Germinal center (tissue), 1 donor: Measurements from ENCODE around the gene PRR7.
"Not testable (repeated sequence)": the region's sequence is repeated elsewhere in the genome, so short reads cannot be mapped to it uniquely, and the experiment has no call there.

ENCODE experiments used
- DNase-seq: peaks from one replicate; pipeline ENCODE4 v3.0.0; 2012; ENCODE audit warnings: mixed read lengths, low spot score

PRR7 gene

DNA sequence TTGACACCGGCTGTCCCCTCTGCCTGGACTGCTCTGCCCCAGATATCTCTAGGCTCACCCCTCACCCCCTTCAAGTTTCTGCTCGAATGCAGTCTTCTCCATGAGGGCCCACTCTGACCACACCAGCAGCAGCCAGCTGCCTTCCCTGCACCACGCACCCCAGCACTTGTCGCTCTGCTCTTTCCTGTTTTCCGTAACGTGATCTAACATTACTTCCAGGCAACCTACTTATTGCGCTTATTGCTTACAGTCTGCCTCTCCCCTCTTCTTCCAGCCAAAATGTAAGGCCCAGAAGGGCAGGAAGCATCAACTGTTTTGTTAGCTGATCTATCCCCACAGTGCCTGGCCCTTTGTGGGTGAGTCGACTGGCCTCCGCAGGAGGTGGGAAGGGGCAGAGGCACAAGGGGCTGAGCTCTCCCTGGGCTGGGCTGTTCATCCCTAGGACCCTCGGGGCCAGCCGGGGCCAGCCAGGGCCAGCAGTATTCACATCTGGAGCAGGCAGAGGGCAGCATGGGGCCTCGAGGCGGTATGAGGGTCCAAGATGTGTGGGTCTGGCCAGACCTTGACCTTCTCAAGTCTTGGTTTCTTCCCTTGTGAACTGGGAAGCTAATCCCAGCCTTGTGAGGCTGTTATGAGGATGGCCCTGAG lies 38.4 kb downstream of the PRR7 start:
- DNase-seq: no peak

DNA sequence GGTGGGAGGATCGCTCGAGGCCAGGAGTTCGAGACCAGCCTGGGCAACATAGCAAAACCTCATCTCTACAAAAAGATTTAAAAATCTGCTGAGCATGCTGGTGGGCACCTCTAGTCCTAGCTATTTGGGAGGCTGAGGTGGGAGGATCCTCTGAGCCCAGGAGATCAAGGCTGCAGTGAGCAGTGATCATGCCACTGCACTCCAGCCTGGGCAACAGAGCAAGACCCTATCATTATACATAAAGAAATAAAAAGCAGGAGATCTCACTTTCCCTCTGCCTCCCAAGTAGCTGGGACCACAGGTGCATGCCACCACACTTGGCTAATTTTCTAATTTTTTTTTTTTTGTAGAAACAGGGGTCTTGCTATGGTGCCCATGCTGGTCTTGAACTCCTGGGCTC lies 39.1 kb downstream of the PRR7 start:
- DNase-seq: not testable (repeated sequence)

DNA sequence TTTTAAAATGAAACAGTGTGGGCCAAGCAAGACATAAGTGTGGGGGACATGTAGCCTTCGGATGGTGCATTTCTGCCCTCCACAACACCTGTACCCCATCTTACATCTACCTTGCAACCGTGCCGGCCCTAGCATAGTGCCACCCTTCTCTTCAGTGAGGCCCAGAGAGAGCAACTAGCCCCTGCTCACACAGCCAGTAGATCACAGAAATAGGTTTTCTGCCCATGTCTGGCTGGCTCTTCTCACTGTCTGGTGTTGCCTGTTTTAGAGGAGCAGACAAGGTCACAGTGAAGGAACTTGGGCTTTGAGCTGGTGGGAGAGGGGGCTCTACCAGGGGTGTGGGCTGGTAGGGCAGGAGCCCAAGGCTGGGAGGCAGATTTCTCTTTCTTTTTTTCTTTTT lies 39.6 kb downstream of the PRR7 start:
- DNase-seq: no peak

DNA sequence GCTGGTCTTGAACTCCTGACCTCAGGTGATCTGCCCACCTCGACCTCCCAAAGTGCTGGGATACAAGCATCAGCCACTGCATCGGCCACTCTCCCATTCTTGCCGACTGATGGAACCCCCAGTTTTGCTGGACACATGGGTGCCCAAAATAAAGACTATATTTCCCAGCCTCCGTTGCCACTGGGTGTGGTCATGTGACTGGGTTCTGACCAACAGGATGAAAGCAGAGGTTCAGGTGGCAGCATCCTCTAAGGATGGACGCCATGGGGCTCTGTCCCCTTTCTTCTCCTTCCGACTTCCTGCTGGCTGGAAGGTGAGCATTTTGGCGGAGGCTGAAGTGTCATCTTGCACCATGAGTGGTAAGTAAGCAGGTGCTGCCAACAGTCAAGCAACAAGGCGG lies 40.5 kb downstream of the PRR7 start:
- DNase-seq: no peak

DNA sequence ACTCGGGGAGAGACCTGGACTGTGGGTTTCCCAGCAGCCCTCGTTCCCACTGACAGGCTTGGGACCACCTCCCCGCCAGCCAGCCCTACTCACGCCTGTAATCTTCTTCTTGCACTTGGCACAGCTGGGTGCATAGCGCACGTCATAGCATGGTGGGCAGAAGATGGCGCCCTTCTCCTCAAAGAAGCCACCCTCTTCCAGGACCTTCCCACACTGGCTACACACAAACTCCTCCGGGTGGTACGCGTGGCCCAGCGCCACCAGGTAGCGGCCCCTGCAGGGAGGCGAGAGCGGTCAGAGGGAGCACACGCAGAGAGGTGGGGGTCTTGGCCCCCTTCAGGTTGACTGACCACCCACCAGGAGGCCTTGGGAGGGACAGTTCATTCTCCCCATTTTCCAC lies 41.4 kb downstream of the PRR7 start:
- no peak for DNase-seq

DNA sequence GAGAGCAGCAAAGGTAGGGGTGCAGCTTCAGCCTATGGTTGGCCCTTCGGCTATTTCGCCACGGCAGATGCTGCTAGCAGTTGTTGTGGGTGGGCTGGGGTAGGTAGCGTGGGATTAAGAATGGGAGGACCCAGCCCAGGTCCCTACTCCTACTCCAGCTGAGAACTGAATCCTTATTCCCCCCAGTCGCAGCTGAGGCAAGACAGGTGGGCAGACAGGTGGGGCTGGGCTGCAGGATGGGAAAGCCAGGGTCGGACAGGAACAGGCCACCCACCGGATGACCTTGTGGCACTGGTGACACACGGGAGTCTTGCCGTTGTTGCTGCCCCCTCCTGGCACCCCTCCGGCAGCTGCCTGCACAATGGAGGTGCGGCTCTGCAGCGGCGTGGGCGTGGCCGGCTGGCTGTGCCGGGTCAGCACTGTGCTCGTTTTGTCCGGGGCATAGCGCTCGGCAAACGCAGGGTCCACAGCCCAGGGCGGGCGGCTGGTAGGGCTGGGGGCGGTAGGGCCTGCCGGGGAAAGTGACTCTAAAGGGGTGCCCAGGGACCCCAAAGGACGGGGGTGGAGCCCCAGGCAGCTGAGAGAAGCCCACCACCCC lies 42.6 kb downstream of the PRR7 start:
- DNase-seq: no peak

DNA sequence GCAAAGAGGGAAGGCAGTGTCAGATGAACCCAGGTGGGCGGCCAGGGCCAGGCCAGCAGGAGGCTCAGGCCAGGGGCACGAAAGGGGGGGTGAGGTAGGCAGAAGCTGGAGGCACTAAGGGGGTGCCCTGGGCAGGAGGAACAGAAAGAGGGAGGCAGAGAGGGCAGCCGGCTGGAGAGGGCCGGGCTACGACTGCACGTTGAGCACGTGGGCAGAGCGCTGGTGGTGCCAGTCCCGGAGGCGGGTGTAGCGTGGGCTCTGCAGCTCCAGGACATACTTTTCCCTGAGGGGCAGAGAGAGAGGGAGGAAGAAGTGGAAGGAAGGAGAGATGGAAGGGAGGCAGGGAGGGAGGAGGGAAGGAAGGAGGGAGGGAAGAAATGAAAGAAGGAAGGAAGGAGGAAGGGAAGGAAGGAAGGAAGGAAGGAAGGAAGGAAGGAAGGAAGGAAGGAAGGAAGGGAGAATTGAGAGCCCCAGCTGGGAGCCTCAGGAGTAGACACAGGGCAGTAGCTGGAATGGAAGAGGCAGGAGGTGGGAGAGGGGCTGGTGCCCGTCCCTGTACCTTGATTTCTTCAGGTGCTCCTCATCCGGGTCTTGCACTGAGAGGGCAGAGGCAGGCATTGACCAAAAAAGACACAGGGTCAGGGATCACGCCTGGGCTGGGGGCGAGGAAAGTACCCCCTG lies 43.8 kb downstream of the PRR7 start:
- DNase-seq: no peak

DNA sequence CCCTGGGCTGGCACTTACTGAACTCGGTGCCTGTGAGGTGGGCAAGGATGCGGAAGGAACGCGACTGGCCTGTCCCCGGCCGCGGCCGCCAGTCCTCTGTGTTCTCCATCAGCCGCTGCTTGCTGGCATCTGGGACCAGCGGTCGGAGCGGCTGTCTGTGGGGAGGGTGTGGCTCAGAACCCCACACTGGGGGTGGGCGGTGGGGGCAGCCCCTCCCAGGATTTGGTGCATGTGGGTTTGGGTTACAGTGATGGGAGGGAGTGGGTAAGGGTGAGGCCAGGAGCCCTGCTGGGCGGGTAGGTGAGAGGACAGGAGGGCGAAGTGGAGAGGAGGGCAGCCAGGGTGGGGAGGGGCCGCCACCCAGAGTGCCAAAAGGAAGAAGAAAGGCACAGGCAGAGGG lies 44.4 kb downstream of the PRR7 start:
- no peak for DNase-seq

DNA sequence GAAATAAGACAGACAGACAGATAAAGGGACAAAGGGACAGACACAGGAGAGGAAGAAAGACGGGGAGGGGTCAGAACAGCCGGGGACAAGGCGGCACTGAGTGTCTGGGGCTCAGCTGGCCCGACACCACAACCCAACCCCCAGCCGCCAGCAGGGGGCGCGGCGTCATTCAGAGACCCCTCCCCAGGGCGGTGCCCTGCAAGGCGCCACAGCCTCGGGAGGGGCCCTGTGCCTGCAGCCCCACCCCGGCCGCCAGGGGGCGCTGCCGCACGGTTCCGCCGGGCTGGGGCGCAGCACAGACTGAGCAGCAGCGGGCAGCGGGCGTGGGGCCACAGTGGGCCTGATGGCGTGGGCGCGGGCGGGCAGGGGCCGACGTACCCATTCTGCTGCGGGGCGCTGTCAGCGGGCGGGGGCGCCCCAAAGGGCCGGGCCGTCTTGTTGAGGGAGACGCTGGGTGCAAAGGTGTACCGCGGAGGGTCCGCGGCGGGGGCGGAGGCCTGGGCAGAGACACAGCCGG lies 44.9 kb downstream of the PRR7 start:
- DNase-seq: peak; percentile 64

DNA sequence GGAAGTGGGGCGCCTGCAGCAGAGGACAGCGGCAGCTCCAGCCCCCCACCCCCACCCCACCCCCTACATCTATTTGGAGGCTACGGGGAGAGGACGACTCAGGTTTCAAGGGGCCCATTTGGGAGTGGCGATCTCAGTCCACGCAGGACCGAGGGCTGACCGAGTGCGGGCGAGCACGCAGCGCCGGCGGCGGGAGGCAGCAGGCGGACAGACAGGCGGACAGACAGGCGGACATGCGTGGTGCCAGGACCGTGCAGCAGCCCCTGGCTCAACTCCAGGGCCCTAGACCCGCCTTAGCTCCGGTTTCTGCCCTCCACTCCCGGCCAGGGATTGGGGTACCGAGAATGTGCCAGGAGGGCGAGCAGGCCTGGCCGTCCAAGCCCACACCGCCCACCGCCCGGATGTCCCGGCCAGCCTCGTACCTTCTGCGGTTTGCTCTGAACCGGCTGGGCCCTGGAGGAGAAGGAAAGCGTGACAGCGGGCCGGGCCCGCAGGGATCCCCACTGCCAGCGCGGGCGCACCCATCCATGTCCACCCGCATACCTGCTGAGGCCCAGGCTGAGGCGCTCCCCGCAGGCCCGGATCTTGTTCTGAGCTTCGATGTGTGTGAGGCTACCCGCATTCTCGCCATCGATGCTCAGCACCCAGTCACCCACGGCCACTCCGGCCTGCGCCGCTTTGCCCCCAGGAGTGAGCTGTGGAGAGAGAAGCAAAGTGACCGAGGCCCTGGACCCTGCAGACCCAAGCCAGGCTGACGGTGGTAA lies 45.6 kb downstream of the PRR7 start:
- no peak for DNase-seq

DNA sequence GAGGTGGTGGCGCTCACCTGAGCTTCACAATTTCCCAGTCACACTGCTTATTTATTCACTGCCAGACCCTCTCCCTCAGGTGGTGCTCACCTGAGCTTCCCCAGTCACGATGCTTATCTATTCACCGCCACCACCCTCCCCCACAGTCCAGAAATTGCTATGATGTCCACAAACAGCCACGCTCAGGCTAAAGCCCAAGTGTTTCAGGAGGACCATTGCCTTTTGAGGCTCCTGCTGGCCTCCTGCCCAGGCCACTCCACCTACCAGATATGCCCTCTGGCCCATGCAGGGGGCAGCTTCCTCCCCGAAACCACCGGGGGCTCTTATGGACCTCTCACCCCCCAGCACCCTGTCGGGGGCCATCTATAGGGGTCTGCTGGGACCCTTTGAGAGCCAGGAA lies 46.2 kb downstream of the PRR7 start:
- no peak for DNase-seq

DNA sequence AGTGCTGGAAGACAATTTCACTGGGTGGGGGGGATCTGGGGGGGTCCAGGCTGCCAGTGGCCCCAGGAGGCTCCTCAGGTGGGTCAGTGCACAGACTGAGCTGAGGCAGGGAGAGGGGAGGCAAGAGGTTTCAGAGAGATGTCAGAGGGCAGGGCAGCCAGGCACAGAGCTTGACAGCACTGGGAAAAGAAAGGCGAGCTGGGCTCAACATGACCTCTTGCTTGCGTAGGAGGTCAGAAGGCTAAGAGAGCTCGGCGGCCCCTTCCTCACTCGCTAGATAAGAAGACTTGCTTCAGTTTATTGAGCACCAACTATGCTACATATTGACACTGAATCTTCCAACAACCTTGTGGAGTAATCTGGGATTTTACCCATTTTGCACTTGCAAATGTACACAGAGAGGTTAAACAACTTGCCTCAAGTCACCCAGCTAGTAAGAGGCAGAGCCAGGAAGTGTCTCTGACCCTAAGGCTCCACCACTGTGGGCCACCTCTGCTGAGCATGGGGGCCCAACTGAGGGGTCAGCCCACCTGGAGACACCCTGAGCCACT lies 47.3 kb downstream of the PRR7 start:
- DNase-seq: no peak

DNA sequence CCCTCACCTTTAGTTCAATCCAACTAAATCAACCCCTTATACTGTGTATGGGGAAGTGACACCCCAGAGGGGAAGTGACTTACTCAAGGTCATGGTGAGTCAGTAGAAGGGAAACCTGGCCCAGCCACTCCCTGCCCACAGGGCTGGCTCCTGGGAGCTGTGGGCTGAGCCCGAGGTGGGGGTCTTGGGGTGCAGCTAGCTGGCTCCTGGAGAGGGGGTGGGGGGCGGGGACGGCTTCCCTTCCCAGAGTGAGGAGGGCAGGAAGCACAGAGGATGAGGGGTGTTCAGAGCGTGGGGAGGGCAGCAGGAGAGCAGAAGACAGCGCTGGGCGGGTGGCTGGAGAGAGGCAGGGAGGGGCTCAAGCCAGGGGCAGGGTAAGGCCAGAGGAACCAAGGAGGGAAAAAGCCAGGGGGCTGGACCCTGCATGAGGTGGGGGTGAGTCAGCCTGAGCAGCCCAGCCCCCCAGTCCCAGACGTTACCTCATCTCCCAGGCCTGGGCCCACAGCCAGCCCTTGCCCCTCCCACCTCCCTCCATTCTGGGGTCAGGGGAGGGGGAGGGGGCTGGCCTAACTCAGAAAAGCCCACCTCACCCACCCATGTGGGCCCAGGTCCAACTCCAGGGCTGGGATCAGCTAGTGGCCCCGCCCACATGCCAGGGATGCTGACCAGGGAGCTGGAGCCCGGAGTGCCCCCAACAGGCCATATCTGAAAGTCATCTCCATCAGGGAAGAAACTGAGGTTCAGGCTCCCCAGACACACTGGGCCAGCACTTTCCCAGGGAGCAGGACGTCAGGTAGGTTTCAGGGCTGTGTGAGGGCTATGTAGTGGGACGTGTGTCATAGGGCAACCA lies 48.0 kb downstream of the PRR7 start:
- DNase-seq: peak; percentile 64

DNA sequence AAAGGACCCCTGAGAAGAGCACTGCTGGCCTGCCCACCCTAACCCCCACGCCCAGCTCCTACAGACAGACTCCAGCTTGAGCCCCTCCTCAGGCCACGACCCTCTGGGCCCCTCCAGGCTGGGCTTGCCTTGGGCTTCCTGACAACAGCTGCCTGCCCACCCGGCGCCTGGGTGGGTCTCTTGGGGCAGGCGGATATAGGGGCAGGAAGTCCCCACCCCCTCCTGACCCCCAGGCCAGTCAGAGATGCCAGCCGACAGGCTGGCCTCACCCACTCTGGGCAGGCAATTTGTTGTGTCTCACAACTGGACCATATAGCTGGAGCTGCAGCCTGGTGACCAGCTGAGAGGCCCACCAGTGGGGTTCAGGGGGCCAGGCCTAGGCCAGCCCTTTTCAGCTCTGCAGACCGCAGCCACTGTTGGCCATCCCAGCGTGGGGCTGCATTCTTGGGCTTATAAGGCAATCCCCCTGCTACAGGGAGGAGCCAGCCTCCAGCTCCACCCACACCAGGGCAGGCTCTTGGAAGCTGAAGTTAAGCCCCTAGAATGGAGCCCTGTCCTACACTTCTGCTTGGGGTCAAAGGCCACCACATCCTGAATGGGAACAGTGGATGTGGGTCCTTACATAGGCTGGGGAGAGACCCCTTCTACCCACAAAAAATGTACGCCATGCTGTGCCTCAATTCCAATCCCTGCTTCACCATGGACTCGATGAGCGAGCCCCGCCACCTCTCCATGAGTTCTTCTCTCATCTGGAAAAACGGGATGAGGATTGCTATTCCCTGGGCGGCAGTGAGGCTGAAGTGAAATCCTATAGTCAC lies 48.8 kb downstream of the PRR7 start:
- DNase-seq: no peak

DNA sequence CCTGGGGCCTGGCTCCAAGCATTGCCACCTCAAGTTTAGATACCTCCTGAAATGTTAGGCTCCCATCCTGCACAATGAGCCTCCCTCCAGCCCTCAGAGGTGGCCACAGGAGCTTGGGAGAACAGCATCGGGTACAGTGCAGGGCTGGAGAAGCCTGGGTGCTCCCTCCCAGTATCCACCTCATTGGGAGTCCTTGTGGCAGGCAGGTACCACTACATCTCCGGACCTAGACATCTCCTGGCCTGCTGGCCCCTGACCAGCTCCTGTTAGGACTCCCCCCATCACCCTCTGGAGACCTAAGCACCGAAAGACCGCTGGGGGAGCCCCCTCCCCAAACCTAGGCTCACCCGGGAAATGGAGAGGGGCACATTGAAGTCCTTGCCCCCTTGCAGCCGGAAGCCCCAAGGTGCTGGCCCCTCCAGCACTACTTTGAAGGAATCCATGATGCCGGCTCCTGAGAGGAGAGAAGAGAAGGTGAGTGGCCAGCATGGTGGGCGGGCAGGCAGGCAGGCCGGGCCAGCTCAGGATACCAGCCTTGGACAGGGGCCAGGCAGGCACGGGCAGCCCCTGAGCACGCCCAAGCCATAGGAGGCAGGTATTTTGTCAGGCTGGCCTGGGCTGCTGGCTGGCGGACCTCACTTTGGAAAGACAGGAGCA lies 49.6 kb downstream of the PRR7 start:
- no peak for DNase-seq

DNA sequence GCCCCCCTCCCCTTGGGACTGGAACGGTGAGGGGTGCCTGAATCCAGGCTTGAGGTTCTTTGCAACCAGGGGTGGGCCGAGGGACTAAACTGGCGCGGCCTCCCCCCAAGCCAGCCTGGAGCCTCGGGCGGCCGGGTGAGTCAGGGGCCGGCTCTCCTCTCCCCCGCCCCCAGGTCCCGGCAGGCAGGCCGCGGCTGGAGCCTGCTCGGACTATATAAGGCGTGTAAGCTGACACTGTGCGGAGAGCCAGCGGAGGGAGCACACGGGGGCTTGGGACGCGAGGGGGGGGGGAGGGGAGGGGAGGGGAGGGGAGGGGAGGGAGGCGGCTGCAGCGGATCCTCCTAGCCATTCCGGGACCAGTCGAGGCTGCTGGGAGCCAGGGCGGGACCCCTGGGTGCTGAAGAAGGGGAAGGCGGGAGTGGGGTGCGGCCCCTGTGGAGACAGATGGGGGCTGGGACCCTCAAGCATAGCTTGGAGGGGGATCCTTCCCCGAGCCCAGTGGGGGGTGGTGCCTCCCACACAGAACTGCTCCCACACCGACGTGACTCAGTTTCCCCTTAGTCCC lies 50.2 kb downstream of the PRR7 start:
- no peak for DNase-seq

DNA sequence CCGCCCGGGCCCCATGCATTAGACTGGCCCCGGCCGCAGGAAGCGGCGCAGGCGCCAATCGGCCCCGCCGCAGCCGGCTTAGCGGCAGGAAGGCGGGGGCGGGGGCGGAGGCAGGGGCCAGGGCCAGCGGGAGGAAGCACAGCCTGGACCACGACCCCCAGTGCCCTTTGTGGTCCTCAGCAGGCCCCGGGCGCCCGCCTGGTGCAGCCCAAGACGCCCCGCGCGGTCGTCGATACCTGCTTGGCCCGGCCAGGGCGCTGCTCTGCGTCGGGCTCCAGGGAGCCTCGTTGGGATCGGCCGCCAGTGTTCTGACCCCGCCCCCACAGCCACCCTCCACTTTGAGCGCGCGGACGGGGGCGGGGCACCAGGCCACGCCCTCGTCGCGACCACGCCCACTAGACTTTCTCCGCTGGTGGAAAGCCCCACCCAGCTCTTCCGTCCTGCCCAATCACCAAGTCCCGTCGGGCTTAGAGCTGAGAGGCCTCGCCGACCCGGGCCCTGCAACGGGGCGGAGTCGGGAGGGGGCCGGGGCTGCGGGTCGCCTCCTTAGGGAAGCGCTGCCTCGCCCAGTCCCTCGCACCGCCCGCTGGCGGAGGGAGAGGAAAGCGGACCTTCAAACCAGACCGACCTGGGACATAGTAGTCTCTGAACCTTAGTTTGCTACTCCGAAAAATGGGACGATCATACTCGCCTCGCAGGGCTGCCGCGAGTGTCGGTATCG lies 50.8 kb downstream of the PRR7 start, which contains the start of gene PDLIM7:
TSS of gene PDLIM7 (minus strand) at position 313 of the 721 bp plus-strand sequence. CDS start 1,092 bp downstream, outside the sequence.
- DNase-seq: peak; percentile 95

DNA sequence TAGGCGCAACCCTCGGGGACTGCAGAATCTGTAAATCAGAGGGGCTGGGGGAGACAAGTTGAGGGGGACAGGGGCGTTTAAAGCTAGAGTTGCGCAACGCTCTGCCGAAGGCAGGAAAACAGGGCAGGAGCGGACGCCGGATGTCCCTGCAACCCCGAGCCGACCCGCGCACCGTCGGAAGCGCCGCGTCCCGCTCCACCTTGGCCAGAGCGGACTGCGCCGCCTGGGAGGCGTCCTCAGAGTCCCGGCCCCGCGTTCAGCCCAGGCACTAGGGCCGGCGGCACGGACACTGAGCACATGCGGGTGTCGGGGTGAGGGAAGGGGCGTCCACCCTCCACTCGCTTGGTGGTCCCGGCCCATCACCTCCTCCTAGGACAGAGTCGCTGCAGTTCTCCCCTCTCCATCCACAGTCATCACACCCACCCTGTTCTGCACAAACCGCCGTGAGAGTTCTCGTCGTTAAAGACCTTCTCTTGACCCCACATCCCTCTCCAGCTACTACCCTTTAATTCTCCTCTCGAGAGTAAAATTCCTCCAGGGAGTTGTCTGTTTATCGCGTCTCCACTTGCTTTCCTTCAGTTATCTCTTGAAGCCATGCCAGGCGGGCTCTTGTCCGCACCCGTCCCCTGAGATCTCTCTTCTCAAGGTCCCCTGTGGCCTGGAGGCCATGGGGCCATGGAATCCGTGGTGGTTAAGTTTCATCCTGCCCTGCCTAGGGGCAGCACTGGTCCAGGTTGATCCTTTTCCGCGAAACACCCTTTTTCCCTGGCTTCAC lies 51.6 kb downstream of the PRR7 start:
- no peak for DNase-seq
